ENCODE results near the gene LELP1. TPM values are rescaled to one million over a fixed set of nuclear protein-coding genes. Genes with fewer than 3 reads are reported as not detected.
"Not testable (repeated sequence)": the region's sequence is repeated elsewhere in the genome, so short reads cannot be mapped to it uniquely, and the experiment has no call there.

LELP1 gene
- total and polyA plus RNA-seq, 7 donors: not detected

GRCh38 chr1:153223040-153223891 is 20.0 kb downstream of the LELP1 start:
- H3K27ac ChIP-seq; intact Hi-C loops (cut with DNase I); H3K36me3 ChIP-seq (ENCODE audit: insufficient read depth in 1 of 2, low read depth in 1 of 2); H3K4me1 ChIP-seq; H3K4me3 ChIP-seq; H3K27me3 ChIP-seq (ENCODE audit: insufficient read depth in 3 of 3, low read length in 2 of 3); H3K9me3 ChIP-seq: not testable (repeated sequence)
- 43 to 48% (median 46%) methylated on average over 15 to 16 of the region's 16 CpGs for WGBS, 3 donors
- DNase-seq: peak; percentile 31 to 74
- ATAC-seq: peak in 2 of 4 donors; percentile 63 to 75
- peak; percentile 40 for TF ChIP-seq CTCF (IDR thresholded peaks at IDR 0.05)

- Histone ChIP-seq H3K9me3 (no peaks in the 10 kb centered on the region), H3K27ac (no peak overlapping the region), H3K4me1 (no peaks in the 10 kb centered on the region), H3K27me3 (ENCODE audit: insufficient read depth in 3 of 3, low read length in 2 of 3) (peaks cover 0 to 9% (median 0%) of the 10 kb centered on the region in 3 donors), H3K4me3 (no peak overlapping the region), H3K36me3 (ENCODE audit: insufficient read depth in 1 of 2, low read depth in 1 of 2) (no peaks in the 10 kb centered on the region)
- no peak for TF ChIP-seq CTCF (IDR thresholded peaks at IDR 0.05)
- intact Hi-C loops (cut with DNase I): no loop called here
- ATAC-seq (no peak), DNase-seq (no peak)
- 25 to 35% (median 27%) methylated on average over 2 of the region's 2 CpGs for WGBS, 3 donors
These were observed 24.6 kb downstream of the LELP1 start for GRCh38 chr1:153227810-153228209.

GRCh38 chr1:153228491-153228890 is 25.3 kb downstream of the LELP1 start:
- WGBS, 3 donors: 74 to 89% (median 75%) methylated on average over 1 of the region's 1 CpG
- H3K9me3 ChIP-seq: no peaks in the 10 kb centered on the region
- H3K4me3 ChIP-seq: no peak overlapping the region
- TF ChIP-seq CTCF (IDR thresholded peaks at IDR 0.05): no peak
- H3K36me3 ChIP-seq (ENCODE audit: insufficient read depth in 1 of 2, low read depth in 1 of 2): no peaks in the 10 kb centered on the region
- H3K27ac ChIP-seq: no peak overlapping the region
- H3K27me3 ChIP-seq (ENCODE audit: insufficient read depth in 3 of 3, low read length in 2 of 3): peaks cover 0 to 9% (median 0%) of the 10 kb centered on the region in 3 donors
- ATAC-seq (no peak), DNase-seq (no peak)
- intact Hi-C loops (cut with DNase I): no loop called here
- H3K4me1 ChIP-seq: no peaks in the 10 kb centered on the region

- 35 to 46% (median 42%) methylated on average over 12 of the region's 12 CpGs for WGBS, 3 donors
- H3K4me1 ChIP-seq; intact Hi-C loops (cut with DNase I); H3K4me3 ChIP-seq; H3K27me3 ChIP-seq (ENCODE audit: insufficient read depth in 3 of 3, low read length in 2 of 3); H3K9me3 ChIP-seq; H3K27ac ChIP-seq; ATAC-seq; H3K36me3 ChIP-seq (ENCODE audit: insufficient read depth in 1 of 2, low read depth in 1 of 2); DNase-seq: not testable (repeated sequence)
These were observed 26.0 kb downstream of the LELP1 start for GRCh38 chr1:153229076-153229829.

- H3K4me3 ChIP-seq: no peak overlapping the region
- WGBS, 3 donors: 76 to 84% (median 84%) methylated on average over 4 of the region's 4 CpGs
- no peak for DNase-seq
- no peak for ATAC-seq
- intact Hi-C loops (cut with DNase I): no loop called here
- H3K4me1 ChIP-seq: no peaks in the 10 kb centered on the region
- peaks cover 0 to 9% (median 0%) of the 10 kb centered on the region in 3 donors for H3K27me3 ChIP-seq (ENCODE audit: insufficient read depth in 3 of 3, low read length in 2 of 3)
- H3K9me3 ChIP-seq: no peaks in the 10 kb centered on the region
- H3K36me3 ChIP-seq (ENCODE audit: insufficient read depth in 1 of 2, low read depth in 1 of 2): no peaks in the 10 kb centered on the region
- no peak overlapping the region for H3K27ac ChIP-seq
- TF ChIP-seq CTCF (IDR thresholded peaks at IDR 0.05): no peak
These were observed 28.1 kb downstream of the LELP1 start for GRCh38 chr1:153231363-153231762.

Measured in psoas muscle (tissue), 8 donors.